GM12801 (cell line): ENCODE data around the gene CEMIP.

Experiments used
- CTCF ChIP-seq: IDR thresholded peaks from one replicate; pipeline ENCODE4 v1.5.1; 2011; ENCODE audit warnings: control low read depth; ENCODE audit not compliant: insufficient read length; ENCODE audit errors: extremely low read depth

CEMIP gene

GRCh38 chr15:80939216-80939615 lies 160.0 kb downstream of the CEMIP start:
- TF ChIP-seq CTCF: no peak

GRCh38 chr15:80940331-80940730 lies 161.2 kb downstream of the CEMIP start:
- no peak for TF ChIP-seq CTCF

- no peak for TF ChIP-seq CTCF
Measured at GRCh38 chr15:80940851-80941250, 161.7 kb downstream of the CEMIP start.

- no peak for TF ChIP-seq CTCF
Measured at GRCh38 chr15:80942266-80942665, 163.1 kb downstream of the CEMIP start.

GRCh38 chr15:80942746-80943565 lies 163.8 kb downstream of the CEMIP start:
- no peak for TF ChIP-seq CTCF

- no peak for TF ChIP-seq CTCF
Measured at GRCh38 chr15:80944818-80945217, 165.6 kb downstream of the CEMIP start.

GRCh38 chr15:80945605-80946004 lies 166.4 kb downstream of the CEMIP start:
- TF ChIP-seq CTCF: no peak
